Fibroblast of pulmonary artery (primary cell): ENCODE data around the gene EEPD1.
A peak's percentile ranks its signal among the peaks of the same experiment; 100 is the strongest.

Experiments
- DNase-seq: peaks from one replicate; pipeline ENCODE4 v3.0.0-alpha.2; 2010; ENCODE audit warnings: low read depth
- H3K4me3 ChIP-seq: replicated peaks from 2 replicates; pipeline ENCODE4 v1.5.1; 2011; ENCODE audit warnings: low read depth, mild to moderate bottlenecking, control low read depth, low read length, moderate library complexity
- TF ChIP-seq, protein P1 (sequence below): IDR thresholded peaks from 2 replicates; pipeline ENCODE4 v1.5.1; 2011; ENCODE audit warnings: mild to moderate bottlenecking, control low read depth, low read length, inconsistent platforms; ENCODE audit errors: missing control alignments

EEPD1 gene

GRCh38 chr7:36343548-36343947 is 190.5 kb downstream of the EEPD1 start:
- H3K4me3 ChIP-seq, result no peak overlapping the region
- TF ChIP-seq, protein P1, sequence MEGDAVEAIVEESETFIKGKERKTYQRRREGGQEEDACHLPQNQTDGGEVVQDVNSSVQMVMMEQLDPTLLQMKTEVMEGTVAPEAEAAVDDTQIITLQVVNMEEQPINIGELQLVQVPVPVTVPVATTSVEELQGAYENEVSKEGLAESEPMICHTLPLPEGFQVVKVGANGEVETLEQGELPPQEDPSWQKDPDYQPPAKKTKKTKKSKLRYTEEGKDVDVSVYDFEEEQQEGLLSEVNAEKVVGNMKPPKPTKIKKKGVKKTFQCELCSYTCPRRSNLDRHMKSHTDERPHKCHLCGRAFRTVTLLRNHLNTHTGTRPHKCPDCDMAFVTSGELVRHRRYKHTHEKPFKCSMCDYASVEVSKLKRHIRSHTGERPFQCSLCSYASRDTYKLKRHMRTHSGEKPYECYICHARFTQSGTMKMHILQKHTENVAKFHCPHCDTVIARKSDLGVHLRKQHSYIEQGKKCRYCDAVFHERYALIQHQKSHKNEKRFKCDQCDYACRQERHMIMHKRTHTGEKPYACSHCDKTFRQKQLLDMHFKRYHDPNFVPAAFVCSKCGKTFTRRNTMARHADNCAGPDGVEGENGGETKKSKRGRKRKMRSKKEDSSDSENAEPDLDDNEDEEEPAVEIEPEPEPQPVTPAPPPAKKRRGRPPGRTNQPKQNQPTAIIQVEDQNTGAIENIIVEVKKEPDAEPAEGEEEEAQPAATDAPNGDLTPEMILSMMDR, result no peak
- no peak for DNase-seq

DNA sequence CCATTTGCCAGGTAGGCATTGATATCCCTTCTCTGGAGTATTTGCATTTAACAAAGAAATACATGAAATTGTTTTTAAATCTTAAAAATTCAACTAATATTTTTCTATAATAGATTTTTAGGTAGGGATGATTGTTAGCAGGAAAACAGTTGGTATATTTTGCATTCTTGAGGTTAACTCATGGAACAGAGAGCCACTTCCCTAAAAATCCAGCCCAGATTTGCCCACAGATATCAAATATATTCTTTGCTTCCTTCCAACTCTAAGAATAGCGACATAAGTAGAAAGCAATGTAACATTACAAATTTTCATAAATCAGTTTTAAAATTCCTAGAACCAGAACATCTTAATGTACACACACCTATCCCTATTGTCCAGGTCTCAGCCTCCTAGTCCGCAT is 191.6 kb downstream of the EEPD1 start:
- no peak overlapping the region for H3K4me3 ChIP-seq
- DNase-seq, result no peak
- TF ChIP-seq, protein P1, result no peak

DNA sequence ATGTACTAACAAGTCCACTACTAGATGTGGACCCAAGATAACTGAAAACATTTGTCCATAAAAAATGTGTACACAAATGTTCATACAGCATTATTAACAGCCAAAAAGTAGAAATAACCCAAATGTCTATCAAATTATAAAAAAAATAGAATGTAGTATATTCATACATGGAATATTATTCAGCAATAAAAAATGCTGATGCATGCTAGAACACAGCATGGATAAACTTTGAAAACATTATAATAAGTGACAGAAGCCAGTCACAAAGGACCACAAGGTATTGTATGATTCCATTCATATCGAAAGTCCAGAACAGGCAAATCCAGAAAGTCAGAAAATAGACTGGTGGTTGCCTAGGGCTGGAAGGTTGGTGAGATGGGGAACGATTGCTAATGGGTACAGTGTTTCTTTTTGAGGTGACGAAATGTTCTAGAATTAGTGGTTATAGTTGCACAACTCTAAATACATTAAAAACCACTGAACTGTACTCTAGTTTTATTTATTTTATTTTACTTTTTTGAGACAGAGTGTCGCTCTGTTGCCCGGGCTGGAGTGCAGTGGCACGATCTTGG is 193.3 kb downstream of the EEPD1 start:
- TF ChIP-seq, protein P1, result no peak
- H3K4me3 ChIP-seq, result no peak overlapping the region
- no peak for DNase-seq

DNA sequence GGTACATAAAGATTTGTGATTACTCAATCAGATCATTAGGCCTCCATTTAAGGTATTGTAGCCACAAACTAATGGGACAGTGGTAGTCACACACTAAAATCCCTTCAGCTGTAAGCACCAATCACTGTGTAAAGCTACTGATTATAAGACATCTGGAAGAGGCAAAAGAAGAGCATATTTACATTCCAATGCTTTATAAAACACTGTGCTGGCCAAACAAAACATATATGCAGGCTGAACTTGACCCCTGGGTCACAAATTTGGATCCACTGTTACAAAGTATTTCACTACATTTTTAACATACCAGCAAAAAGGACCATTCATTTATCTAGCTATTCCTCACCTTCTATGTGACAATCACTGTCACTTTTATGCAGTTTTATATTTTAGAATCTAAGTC is 195.2 kb downstream of the EEPD1 start:
- H3K4me3 ChIP-seq, result no peak overlapping the region
- TF ChIP-seq, protein P1, result no peak
- peak; percentile 35 for DNase-seq

DNA sequence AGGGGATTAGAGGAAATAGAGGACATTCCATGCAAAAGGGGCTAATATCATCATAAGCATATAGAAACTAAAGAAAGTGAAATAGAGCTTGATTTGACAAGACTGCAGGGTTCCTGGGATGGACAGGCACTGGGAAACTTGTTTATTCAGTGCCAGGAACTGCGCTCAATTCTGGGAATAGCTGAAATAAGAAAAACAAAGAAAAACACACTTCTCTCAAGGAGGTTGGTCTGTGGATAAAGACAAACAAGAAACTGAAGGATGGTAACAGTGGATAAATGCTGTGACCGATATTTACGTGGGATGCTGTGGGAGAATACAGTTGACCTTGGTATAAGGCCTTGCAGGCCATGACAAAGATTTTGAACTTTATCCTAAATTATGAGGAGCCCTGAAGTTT is 195.7 kb downstream of the EEPD1 start:
- TF ChIP-seq, protein P1, result no peak
- no peak for DNase-seq
- H3K4me3 ChIP-seq, result no peak overlapping the region

DNA sequence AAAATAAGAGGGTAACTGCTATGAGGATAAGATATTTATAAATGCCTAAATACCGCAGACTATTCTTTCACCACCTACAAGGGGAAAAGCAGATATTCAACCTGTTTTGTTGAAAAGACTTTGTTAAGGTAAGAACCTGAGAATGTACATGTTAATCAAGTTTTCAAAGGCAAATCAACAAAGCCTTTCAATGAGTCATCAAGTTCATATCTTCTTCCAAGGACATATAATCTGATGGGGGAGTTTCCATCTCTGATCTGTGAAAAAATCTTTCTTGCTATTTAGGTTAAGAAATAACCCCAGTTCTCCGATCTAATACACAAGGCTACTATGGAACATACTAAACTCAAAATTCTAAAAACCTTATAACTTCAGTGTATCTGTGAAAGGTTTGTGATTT is 196.6 kb downstream of the EEPD1 start:
- TF ChIP-seq, protein P1, result no peak
- no peak for DNase-seq
- no peak overlapping the region for H3K4me3 ChIP-seq
